Retina (tissue), 1 donor: ENCODE data around the gene SLFN5.
"Not testable (repeated sequence)": the region's sequence is repeated elsewhere in the genome, so short reads cannot be mapped to it uniquely, and the experiment has no call there.

Experiments used
- DNase-seq: peaks from one replicate; pipeline ENCODE4 v3.0.0-alpha.2; 2016

The SLFN5 gene

DNA sequence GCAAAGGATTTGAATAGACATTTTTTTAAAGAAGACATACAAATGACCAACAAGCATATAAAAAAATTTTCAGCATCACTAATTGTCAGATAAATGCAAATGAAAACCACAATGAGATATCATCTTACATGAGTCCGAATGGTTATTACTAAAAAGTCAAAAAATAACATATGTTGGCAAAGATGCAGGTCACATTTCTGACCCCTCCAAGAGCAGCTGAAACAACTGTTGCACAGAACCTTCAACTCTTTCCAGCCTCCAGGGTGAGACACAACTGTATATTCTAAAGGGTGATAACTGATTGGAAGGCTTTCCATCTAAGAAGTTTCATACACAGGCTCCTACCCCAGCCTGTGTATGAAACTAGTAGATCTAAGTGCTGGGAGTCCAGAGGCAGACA lies 51.9 kb downstream of the SLFN5 start:
- DNase-seq: no peak

DNA sequence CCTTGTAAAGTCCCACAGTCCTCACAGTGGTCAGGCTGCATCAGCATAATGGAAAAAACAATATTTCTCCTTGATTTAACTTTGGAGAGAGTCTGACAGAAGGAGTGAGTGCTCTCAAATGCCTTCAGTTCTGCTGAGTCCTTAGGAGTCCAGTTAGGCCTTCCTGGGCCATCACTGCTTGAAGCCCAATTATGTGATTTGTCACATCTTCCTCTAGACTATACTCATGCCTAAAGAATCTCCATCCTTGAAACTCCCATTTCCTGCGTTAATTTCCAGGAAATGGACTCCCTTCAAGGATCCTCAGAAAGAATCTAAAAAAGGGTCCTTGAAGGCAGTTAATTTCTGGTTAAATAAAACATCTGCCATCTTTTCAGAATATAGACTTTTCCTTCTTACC lies 52.8 kb downstream of the SLFN5 start:
- no peak for DNase-seq

DNA sequence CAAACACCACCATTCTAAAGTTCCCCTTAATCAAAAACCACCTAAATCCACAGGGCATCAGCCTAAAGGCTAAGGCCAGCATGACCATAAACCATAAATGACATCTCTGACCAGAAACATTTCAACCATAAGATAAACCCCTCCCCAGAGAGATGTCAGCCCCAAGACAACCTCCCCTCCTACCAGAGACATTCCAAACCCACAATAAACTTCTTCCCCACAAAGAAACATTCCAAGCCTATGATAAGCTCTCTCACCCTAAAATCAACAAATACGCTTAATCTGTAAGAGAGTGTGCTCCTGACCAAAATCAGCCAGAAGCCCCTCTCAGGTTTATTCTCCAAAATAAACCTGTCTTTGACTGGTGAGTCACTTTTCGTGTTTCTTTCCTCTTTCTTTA lies 54.8 kb downstream of the SLFN5 start:
- DNase-seq: no peak

DNA sequence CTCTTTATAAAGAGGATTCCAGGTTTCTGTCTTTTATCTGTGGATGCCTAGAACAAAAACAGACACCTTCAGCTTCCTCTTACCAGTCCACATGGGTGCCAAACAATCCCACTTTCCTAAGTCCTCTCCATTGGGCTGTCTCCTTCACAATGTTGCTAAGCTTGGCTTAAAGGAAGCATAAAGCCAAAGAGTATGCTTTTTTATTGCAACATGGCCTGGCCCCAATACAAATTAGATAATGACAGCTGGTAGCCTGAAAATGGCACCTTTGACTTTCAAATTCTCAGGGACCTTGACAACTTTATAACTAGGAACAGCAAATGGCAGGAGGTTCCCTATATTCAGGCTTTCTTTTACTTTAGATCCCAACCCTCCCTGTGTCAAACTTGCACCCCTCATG lies 55.8 kb downstream of the SLFN5 start:
- DNase-seq: no peak

DNA sequence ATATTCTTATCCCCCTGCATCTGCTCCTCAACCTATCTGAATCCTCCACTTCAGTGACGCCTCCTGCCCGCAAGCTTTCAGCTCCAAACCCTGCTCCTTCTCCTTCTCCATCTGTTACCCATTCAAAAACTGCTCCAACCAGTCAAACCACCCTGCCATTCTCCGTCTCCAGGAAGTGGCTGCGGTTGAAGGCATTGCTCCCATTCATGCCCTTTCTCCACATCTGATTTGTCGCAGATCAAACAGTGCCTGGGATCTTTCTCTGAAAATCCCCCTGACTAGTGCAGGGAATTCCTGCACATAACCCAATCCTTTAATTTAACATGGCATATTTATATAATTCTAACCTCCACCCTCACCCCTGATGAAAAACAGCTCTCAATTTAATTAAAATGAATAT lies 56.3 kb downstream of the SLFN5 start:
- no peak for DNase-seq

DNA sequence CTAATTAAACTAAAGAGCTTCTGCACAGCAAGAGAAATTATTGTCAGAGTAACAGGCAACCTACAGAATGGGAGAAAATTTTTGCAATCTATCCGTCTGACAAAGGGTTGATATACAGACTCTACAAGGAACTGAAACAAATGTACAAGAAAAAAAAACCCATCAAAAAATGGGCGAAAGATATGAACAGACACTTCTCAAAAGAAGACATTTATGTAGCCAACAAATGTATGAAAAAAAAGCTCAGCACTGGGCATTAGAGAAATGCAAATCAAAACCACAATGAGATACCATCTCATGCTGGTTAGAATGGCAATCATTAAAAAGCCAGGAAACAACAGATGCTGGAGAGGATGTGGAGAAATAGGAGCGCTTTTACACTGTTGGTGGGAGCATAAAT lies 66.5 kb downstream of the SLFN5 start:
- not testable (repeated sequence) for DNase-seq

DNA sequence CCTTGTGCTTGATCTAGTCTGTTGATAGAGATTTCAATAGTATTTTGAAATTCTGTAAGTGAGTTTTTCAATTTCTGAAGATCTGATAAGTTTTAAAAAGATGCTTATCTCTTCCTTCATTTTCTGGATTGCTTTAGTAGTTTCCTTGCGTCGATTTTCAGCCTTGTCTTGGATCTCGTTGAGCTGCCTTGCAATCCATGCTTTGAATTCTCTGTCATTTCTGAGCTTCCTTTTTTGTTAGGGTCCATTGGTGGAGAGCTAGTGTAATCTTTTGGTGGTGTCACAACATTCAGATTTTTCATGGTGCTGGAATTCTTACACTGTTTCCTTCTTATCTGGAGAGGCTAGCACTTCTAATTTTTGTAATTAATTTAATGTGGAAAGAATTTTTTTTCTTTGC lies 69.5 kb downstream of the SLFN5 start:
- DNase-seq: no peak

DNA sequence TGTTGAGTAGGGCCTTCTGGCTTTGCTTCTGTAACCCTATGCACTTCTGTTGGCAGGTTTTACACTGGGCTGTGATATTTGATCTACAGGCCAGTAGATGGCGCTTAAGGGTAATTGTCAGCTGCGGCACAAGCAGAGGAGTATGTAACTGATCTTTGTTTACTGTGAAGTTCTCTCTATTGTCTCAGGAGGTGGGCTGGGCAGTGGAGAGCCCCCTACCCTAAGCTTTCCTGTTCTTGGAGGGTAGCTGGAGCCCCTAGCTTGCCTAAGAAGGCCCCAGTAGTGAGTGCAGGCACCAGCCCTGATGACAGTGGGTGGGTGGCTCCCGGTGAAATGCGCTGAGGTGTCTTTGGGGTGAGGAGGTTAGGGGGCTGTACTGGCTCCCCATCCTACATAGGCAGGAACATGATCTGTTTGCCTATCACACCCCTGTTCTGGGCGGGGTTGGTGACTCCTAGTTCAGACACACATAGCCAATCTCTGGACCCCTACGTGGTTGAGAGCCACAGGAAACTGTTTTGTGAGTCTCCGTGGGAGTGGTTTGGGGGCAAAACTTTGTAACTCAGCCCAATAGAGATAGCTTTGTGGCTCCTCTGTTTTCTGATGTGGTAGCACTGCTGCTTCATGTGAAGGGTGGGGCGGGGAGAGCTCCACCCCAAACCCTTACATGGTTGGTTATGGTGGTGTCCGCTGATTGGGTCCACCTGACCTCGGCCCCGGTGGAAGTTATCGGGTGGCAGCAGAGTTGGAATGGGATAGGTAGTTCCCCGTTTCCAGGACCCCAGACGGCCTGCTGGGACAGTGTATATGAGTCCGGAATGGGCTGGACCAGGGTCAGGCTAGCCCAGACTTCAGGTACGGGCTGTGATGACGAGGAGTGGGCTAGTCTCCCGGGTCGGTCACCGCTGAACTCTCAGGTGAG lies 70.2 kb downstream of the SLFN5 start:
- DNase-seq: peak; percentile 75

DNA sequence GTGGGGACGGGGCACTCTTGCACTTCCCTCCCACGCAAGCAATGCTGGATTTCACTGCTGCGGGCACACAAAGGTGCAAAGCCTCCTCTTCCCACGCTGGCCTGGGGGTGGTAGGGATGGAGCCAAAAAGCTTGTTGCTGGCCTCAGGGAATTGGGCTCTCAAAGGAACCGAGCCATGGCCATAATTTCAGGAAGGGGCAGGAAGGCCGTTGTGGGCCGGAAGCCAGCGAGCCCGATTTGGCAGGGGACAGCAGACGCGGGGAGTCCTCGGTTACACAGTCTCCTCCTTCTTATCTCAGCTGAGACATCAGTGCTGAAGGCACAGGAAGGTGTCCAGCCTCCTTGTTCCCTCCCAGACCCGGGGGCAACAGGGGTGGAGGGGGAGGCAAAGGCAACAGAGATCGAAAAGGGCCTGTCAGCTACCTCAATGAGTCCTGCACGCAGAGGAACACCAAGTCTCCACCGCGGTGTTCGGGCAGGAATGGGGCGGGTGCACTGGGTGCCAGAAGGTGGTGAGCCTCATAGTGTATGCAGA lies 71.1 kb downstream of the SLFN5 start:
- DNase-seq: peak; percentile 19

DNA sequence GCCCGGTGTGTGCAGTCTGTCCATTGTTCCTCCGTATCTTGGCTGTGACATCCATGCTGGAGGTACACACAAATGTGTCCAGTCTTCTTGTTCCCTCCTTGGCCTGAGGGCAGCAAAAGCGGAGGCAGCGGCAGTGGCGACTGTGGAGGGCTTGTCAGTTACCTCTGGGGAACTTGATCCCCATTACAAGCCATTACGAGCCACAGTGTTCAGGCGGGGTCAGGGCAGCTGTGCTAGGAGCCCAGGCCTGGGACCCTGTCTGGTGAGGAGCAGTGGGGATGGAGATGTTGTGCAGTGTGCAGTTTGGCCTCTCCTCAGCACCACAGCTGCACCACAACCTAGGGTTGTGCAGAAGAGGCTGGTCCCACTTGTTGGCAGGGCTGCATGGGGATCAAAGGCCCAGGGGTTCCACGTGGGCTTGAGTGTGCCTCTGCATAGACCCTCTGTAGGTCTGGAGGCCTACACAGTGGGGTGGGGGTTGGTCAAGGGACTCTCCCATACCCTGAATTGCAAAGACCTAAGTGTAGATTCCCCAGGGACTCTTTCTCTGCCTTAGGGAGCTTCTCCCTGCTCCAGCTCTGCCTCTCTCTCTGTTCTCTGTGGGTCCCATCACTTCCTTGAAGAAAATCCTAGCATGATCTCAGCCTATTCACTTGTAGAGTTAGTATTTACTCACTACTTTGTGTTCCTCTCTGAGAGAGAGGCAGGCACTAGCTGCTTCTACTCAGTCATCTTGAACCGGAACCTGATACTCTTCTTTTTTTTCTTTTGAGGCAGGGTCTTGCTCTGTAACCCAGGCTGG lies 71.7 kb downstream of the SLFN5 start:
- peak; percentile 14 for DNase-seq

DNA sequence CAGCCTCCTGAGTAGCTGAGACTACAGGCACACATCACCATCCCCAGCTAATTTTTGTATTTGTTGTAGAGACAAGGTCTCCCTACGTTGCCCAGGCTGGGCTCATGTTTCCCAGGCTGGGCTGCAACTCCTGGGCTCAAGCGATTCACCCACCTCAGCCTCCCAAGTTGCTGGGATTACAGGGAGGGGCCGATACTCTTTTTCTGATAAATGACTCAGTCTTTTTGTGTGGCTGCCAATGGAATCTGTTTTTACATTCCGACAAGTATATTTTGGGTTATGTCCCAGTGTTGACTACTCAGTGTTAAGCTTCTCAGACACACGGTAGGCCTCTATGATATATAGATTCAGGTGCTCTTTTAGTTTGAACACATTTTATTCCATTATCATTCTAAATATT lies 72.4 kb downstream of the SLFN5 start:
- DNase-seq: no peak

DNA sequence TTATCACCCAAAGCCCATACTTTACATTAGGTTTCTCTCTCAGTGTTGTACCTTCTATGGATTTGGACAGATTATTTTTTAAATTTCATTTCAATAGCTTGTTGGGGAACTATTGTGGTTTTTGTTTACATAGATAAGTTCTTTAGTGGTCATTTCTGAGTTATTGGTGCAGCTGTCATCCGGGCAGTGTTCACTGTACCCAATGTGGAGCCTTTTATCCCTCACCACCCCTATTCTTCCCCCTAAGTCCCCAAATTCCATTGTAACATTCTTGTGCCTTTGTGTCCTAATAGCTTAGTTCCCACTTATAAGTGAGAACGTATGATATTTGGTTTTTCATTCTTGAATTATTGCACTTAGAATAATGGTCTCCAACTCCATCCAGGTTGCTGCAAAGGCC lies 73.1 kb downstream of the SLFN5 start:
- DNase-seq: no peak

DNA sequence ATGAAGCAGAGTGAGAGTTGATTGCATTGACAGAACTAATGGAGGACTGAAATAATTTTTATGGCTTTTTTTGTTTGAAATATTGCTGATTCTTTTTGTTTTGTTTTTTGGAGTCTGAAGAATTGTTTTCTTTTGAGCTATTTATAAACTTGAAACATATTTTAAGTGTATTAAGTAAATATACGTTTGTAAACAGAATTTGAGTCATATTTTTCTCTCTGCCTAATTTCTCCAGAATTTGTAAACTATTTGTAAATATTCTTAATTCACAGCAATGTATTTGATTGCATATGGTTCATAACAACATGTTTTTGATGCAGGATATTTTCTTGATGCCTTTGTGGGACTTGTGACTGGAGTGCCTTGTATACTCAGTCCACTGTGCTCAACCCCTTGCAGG lies 79.9 kb downstream of the SLFN5 start:
- no peak for DNase-seq
